K562 (cell line): ENCODE measurements around the gene BRD4. TPM values are rescaled to one million over a fixed set of nuclear protein-coding genes. Genes with fewer than 3 reads are reported as not detected.

Experiments used
- BCL6 ChIP-seq: fragments of 250-450 bp; sonication (Bioruptor Pico); IDR thresholded peaks from 2 replicates; pipeline ENCODE4 v1.4.0; 2020
- HDAC1 ChIP-seq, 2 experiments: fragments of 450-650 bp; IDR thresholded peaks; 2 replicates each; pipeline ENCODE4 v1.6.1; 2016 to 2017; ENCODE audit warnings: inconsistent platforms in 1 of 2, mild to moderate bottlenecking in 1 of 2, moderate library complexity in 1 of 2
- MEIS2 ChIP-seq: fragments of 450-650 bp; IDR thresholded peaks from 2 replicates; pipeline ENCODE4 v1.6.1; 2014; ENCODE audit warnings: mild to moderate bottlenecking; ENCODE audit not compliant: partially characterized antibody
- NFIC ChIP-seq: fragments of 450-650 bp; IDR thresholded peaks from 2 replicates; pipeline ENCODE4 v1.6.1; 2017; ENCODE audit warnings: mild to moderate bottlenecking, inconsistent platforms
- NRF1 ChIP-seq, 2 experiments: fragments of 450-650 bp; IDR thresholded peaks in 1 of 2; conservative IDR thresholded peaks in 1 of 2; 2 replicates each; pipeline ENCODE4 v1.6.1; 2014; ENCODE audit warnings: mild to moderate bottlenecking in 2 of 2
- PHTF2 ChIP-seq: fragments of 250-450 bp; sonication (Bioruptor Pico); IDR thresholded peaks from 2 replicates; pipeline ENCODE4 v1.5.0; 2021; ENCODE audit warnings: mild to moderate bottlenecking
- SMC3 ChIP-seq: conservative IDR thresholded peaks from 2 replicates; pipeline ENCODE4 v1.6.1; 2011; ENCODE audit warnings: low read depth, low read length, improper control_type of control experiment; ENCODE audit not compliant: insufficient read depth
- TOE1 ChIP-seq, 2 experiments: fragments of 450-650 bp in 1 of 2; sonication (generic) in 1 of 2; formaldehyde crosslinking in 1 of 2; IDR thresholded peaks; 2 replicates each; pipeline versions ENCODE4 v1.7.1 to v1.8.0; 2016 to 2022; ENCODE audit warnings: borderline replicate concordance in 2 of 2, mild to moderate bottlenecking in 2 of 2, antibody characterized with exemption in 1 of 2, inconsistent platforms in 1 of 2, low read depth in 1 of 2, missing genetic modification reagents in 1 of 2, moderate library complexity in 1 of 2
- ZNF175 ChIP-seq: fragments of 200-800 bp; sonication (Bioruptor generic); IDR thresholded peaks from 2 replicates; pipeline ENCODE4 v1.6.1; 2016; ENCODE audit warnings: low read depth, mild to moderate bottlenecking, missing genetic modification characterization, missing compliant biosample characterization
- polyA plus RNA-seq, 8 experiments: library from polyadenylated mRNA; depleted of rRNA in 4 of 8; stranded (reverse) in 5 of 8; unstranded in 3 of 8; fragments of >200 nt; fragmentation: Nextera tagmentation in 2 of 8; fragmentation: Illumina TruSeq in 1 of 8; extraction: Ambion mirVana in 2 of 8; extraction: Trizol in 1 of 8; gene quantifications; 2 replicates each; pipeline versions ENCODE4 v1.2.1 to v1.2.3, GENCODE V29; 2011 to 2014; ENCODE audit warnings: inconsistent platforms in 1 of 8, missing spikeins in 1 of 8
- total RNA-seq, 7 experiments: library from RNA; depleted of rRNA in 6 of 7; stranded (reverse); fragments of >200 nt in 6 of 7; fragmentation: Illumina TruSeq in 2 of 7; extraction: Trizol in 2 of 7; gene quantifications; 2 replicates each; pipeline versions ENCODE4 v1.2.1 to v1.2.3, GENCODE V29; 2011 to 2021; ENCODE audit warnings: low replicate concordance in 1 of 7
- TF ChIP-seq, protein P1 (sequence below): fragments of 450-650 bp; conservative IDR thresholded peaks from 2 replicates; pipeline ENCODE4 v1.6.1; 2016; ENCODE audit warnings: missing genetic modification characterization, low read depth, mild to moderate bottlenecking, control low read depth, missing compliant biosample characterization
- TF ChIP-seq, protein P2 (sequence below): fragments of 250-450 bp; sonication (Bioruptor Pico); IDR thresholded peaks from 2 replicates; pipeline ENCODE4 v1.9.0; 2021; ENCODE audit warnings: mild to moderate bottlenecking
- TF ChIP-seq, protein P3 (sequence below): fragments of 450-650 bp; formaldehyde crosslinking; IDR thresholded peaks from 2 replicates; pipeline ENCODE4 v1.4.0; 2022; ENCODE audit warnings: mild to moderate bottlenecking, moderate library complexity
- TF ChIP-seq, protein P4 (sequence below), 2 experiments: fragments of 450-650 bp; IDR thresholded peaks; 2 replicates each; pipeline ENCODE4 v1.6.1; 2016; ENCODE audit warnings: mild to moderate bottlenecking in 2 of 2, borderline replicate concordance in 1 of 2, low read depth in 1 of 2, moderate library complexity in 1 of 2

The BRD4 gene
- total and polyA plus RNA-seq, 9 of the 15 experiments (the other 6 are each of a cell fraction or from before 2014, with no cell fraction given): 1.8 to 105 (median 15.6) TPM

DNA sequence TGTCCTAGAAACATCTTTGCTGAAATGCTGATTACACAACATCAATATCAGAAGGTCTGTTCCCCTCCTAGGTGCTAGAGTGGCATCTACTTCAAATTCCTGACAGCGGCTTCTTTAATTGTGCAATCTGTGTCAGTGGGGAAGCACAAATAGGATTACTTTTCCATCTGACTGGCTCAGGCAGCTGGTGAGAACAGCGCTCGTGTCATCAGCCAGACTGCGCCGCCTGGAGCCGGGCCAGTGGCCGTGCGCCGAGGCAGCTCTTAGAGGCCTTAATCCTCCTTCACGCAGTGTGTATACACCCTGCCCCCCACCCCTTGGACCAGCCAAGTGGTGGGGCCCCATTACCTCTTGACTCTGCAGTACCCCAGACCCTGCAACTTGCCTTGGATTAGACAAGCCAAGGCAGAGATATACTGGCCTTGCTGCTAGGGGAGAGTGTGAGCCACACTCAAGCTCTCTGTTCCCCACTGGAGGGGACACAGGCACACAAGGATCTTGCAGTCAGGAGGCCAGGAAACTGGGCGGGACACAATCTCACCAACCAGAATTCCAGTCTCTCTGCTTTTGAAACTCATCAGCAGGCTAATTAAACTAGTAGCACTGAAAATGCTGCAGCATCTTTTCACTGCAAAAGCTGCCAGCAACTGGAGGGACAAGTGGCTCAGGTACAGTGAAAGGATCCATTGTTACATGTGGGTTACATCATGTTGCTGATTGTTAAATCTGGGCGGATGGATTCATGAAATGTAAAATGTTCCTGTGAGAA, 51.2 kb downstream of the BRD4 start (continued):
- TF ChIP-seq, protein P1, sequence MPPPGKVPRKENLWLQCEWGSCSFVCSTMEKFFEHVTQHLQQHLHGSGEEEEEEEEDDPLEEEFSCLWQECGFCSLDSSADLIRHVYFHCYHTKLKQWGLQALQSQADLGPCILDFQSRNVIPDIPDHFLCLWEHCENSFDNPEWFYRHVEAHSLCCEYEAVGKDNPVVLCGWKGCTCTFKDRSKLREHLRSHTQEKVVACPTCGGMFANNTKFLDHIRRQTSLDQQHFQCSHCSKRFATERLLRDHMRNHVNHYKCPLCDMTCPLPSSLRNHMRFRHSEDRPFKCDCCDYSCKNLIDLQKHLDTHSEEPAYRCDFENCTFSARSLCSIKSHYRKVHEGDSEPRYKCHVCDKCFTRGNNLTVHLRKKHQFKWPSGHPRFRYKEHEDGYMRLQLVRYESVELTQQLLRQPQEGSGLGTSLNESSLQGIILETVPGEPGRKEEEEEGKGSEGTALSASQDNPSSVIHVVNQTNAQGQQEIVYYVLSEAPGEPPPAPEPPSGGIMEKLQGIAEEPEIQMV: no peak
- TF ChIP-seq NFIC (peak; percentile 69), NRF1 (conservative IDR thresholded peaks at IDR 0.05 in 1 of 2, IDR thresholded peaks at IDR 0.05 in 1 of 2) (peak; percentile 51 to 65), ZNF175 (CRISPR knock-in tag) (0 out of 2 replicates have a peak, but pooled peaks have one; percentile 72), SMC3 (no peak), TOE1 (IDR thresholded peaks at IDR 0.05; ENCODE audit: borderline replicate concordance) (peak; percentile 14; the same call in 1 of the 2 replicates), TOE1 (CRISPR knock-in tag; IDR thresholded peaks at IDR 0.05; ENCODE audit: borderline replicate concordance, low read depth) (no peak), MEIS2 (no peak), HDAC1 (IDR thresholded peaks at IDR 0.05) (no peak), PHTF2 (no peak), BCL6 (CRISPR knock-in tag) (no peak)
- TF ChIP-seq, protein P2, sequence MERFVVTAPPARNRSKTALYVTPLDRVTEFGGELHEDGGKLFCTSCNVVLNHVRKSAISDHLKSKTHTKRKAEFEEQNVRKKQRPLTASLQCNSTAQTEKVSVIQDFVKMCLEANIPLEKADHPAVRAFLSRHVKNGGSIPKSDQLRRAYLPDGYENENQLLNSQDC (CRISPR knock-in tag): no peak
- TF ChIP-seq, protein P3, sequence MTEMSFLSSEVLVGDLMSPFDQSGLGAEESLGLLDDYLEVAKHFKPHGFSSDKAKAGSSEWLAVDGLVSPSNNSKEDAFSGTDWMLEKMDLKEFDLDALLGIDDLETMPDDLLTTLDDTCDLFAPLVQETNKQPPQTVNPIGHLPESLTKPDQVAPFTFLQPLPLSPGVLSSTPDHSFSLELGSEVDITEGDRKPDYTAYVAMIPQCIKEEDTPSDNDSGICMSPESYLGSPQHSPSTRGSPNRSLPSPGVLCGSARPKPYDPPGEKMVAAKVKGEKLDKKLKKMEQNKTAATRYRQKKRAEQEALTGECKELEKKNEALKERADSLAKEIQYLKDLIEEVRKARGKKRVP (CRISPR knock-in tag): peak; percentile 86
- TF ChIP-seq, protein P4, sequence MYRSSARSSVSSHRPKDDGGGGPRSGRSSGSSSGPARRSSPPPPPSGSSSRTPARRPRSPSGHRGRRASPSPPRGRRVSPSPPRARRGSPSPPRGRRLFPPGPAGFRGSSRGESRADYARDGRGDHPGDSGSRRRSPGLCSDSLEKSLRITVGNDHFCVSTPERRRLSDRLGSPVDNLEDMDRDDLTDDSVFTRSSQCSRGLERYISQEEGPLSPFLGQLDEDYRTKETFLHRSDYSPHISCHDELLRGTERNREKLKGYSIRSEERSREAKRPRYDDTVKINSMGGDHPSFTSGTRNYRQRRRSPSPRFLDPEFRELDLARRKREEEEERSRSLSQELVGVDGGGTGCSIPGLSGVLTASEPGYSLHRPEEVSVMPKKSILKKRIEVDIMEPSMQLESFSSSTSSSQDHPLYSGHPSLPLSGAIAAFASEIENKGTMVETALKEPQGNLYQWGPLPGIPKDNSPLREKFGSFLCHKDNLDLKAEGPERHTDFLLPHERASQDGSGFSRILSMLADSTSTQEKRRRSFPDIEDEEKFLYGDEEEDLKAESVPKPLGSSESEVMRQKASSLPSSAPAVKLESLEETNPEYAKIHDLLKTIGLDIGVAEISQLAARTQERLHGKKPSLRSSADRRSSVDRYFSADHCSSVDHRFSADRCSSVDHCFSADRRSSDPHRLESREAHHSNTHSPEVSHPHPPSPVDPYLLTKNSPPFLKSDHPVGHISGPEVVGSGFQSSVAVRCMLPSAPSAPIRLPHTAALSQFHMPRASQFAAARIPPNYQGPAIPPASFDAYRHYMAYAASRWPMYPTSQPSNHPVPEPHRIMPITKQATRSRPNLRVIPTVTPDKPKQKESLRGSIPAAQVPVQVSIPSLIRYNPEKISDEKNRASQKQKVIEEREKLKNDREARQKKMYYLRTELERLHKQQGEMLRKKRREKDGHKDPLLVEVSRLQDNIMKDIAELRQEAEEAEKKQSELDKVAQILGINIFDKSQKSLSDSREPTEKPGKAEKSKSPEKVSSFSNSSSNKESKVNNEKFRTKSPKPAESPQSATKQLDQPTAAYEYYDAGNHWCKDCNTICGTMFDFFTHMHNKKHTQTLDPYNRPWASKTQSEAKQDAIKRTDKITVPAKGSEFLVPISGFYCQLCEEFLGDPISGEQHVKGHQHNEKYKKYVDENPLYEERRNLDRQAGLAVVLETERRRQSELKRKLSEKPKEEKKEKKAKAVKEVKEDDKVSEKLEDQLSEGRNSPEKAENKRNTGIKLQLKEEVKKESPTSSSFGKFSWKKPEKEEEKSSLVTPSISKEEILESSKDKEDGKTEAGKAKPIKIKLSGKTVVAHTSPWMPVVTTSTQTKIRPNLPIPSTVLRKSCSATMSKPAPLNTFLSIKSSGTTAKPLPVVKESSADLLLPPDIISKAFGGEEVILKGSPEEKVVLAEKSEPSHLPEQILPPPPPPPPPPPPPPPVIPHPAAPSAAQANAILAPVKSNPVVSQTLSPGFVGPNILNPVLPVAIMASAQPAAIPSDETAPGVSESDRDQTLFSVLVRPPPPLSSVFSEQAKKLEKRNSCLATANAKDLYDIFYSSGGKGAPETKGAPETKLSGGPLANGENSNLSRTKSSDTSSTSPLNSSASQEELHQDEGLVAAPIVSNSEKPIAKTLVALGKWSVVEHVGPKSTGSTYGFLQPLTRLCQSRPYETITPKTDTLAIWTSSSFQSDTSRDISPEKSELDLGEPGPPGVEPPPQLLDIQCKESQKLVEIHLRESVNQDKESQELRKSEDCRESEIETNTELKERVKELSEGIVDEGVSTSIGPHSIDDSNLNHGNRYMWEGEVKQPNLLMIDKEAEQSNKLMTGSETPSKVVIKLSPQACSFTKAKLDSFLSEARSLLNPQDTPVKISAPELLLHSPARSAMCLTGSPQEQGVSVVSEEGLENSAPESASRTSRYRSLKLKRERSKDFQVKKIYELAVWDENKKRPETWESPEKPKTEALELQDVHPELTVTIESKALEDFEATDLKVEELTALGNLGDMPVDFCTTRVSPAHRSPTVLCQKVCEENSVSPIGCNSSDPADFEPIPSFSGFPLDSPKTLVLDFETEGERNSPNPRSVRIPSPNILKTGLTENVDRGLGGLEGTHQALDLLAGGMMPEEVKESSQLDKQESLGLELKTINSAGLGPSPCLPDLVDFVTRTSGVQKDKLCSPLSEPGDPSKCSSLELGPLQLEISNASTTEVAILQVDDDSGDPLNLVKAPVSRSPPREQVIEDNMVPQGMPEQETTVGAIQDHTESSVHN (IDR thresholded peaks at IDR 0.05; ENCODE audit: borderline replicate concordance in 1 of 2, low read depth in 1 of 2): 0 out of 4 replicates have a peak, but pooled peaks of 1 of the 2 experiments have one; percentile 14
